ENCODE results near the gene SLC17A2. TPM values are rescaled to one million over a fixed set of nuclear protein-coding genes. Genes with fewer than 3 reads are reported as not detected.

SLC17A2 gene
- total and polyA plus RNA-seq, 2 experiments from 2014 or later, result not detected

Other genes with a start within 250 kb of the SLC17A2 start
- not detected in 2 replicates for gene SLC17A4, start 175.9 kb downstream of the SLC17A2 start, total RNA-seq (2014; rRNA removed; shearing (Covaris generic))
- gene SLC17A4, start 175.9 kb downstream of the SLC17A2 start, polyA plus RNA-seq (2016; fragmentation: Nextera tagmentation; extraction: Ambion mirVana), result not detected in 2 replicates
- gene SLC17A1, start 98.6 kb downstream of the SLC17A2 start, total RNA-seq (2014; rRNA removed; shearing (Covaris generic)), result not detected in 2 replicates
- not detected in 2 replicates for gene SLC17A1, start 98.6 kb downstream of the SLC17A2 start, polyA plus RNA-seq (2016; fragmentation: Nextera tagmentation; extraction: Ambion mirVana)
- 0.27 TPM in 1 of 2 replicates, not detected in the other for gene SLC17A3, start 56.4 kb downstream of the SLC17A2 start, total RNA-seq (2014; rRNA removed; shearing (Covaris generic))
- gene SLC17A3, start 56.4 kb downstream of the SLC17A2 start, polyA plus RNA-seq (2016; fragmentation: Nextera tagmentation; extraction: Ambion mirVana), result not detected in 2 replicates
- 0.58 and 0.66 TPM in 2 replicates for gene TRIM38, start 32.1 kb upstream of the SLC17A2 start, total RNA-seq (2014; rRNA removed; shearing (Covaris generic))
- gene TRIM38, start 32.1 kb upstream of the SLC17A2 start, polyA plus RNA-seq (2016; fragmentation: Nextera tagmentation; extraction: Ambion mirVana), result 0.57 and 0.82 TPM in 2 replicates
- 0.63 and 0.78 TPM in 2 replicates for gene HFE, start 156.7 kb upstream of the SLC17A2 start, total RNA-seq (2014; rRNA removed; shearing (Covaris generic))
- gene HFE, start 156.7 kb upstream of the SLC17A2 start, polyA plus RNA-seq (2016; fragmentation: Nextera tagmentation; extraction: Ambion mirVana), result 0.38 and 0.53 TPM in 2 replicates